Lower leg skin (tissue), 3 donors: ENCODE measurements around the gene DUSP6.

ENCODE experiments used
- CTCF ChIP-seq, 3 donors: fragments of 450-650 bp; IDR thresholded peaks; one replicate each; pipeline ENCODE4 v1.5.1; 2016; ENCODE audit warnings: antibody characterized with exemption in 3 of 3, mild to moderate bottlenecking in 3 of 3, moderate library complexity in 2 of 3
- POLR2A ChIP-seq, 2 donors: fragments of 450-650 bp; IDR thresholded peaks; one replicate each; pipeline ENCODE4 v1.6.1; 2016 to 2017; ENCODE audit warnings: antibody characterized with exemption in 2 of 2, mild to moderate bottlenecking in 1 of 2, moderate library complexity in 1 of 2

- no peak for TF ChIP-seq CTCF (IDR thresholded peaks at IDR 0.05)
- no peak for TF ChIP-seq POLR2A (IDR thresholded peaks at IDR 0.05)
These were observed 3.2 kb upstream of the DUSP6 start for GRCh38 chr12:89355243-89356068.
